GM21515 (cell line): ENCODE data around the gene GUSB.
"Not testable (repeated sequence)": the region's sequence is repeated elsewhere in the genome, so short reads cannot be mapped to it uniquely, and the experiment has no call there.

ENCODE experiments used
- ATAC-seq: cut with Tn5 transposase; IDR thresholded peaks from one replicate; pipeline ENCODE4 v1.9.1; 2021; ENCODE audit not compliant: unreplicated experiment

The GUSB gene

GRCh38 chr7:65981965-65982792 is at the start of gene GUSB:
Gene GUSB (minus strand): TSS chr7:65982213. CDS start chr7:65982183, 30 bp downstream.
- peak; percentile 84 for ATAC-seq

- ATAC-seq = not testable (repeated sequence)
These were observed 46.3 kb upstream of the GUSB start for GRCh38 chr7:66028342-66028741.

GRCh38 chr7:66016131-66016461 is 34.1 kb upstream of the GUSB start:
- ATAC-seq = no peak

GRCh38 chr7:66015440-66016130 is 33.6 kb upstream of the GUSB start:
- no peak for ATAC-seq

- no peak for ATAC-seq
These were observed 31.9 kb upstream of the GUSB start for GRCh38 chr7:66013938-66014337.

GRCh38 chr7:66007232-66007631 is 25.2 kb upstream of the GUSB start:
- no peak for ATAC-seq

GRCh38 chr7:66005115-66005671 is 23.2 kb upstream of the GUSB start:
- ATAC-seq = not testable (repeated sequence)

- ATAC-seq = not testable (repeated sequence)
These were observed 18.9 kb upstream of the GUSB start for GRCh38 chr7:66000823-66001417.

GRCh38 chr7:65994984-65995383 is 13.0 kb upstream of the GUSB start:
- ATAC-seq = not testable (repeated sequence)

GRCh38 chr7:65992526-65992925 is 10.5 kb upstream of the GUSB start:
- no peak for ATAC-seq

GRCh38 chr7:65991829-65992228 is 9.8 kb upstream of the GUSB start:
- not testable (repeated sequence) for ATAC-seq

- ATAC-seq = no peak
These were observed 7.7 kb upstream of the GUSB start for GRCh38 chr7:65989694-65990080.

- ATAC-seq = not testable (repeated sequence)
These were observed 6.5 kb upstream of the GUSB start for GRCh38 chr7:65988503-65988902.

GRCh38 chr7:65988084-65988483 is 6.1 kb upstream of the GUSB start:
- ATAC-seq = no peak

- no peak for ATAC-seq
These were observed 2.1 kb upstream of the GUSB start for GRCh38 chr7:65983965-65984658.

- ATAC-seq = peak; percentile 64
These were observed 1.3 kb downstream of the GUSB start for GRCh38 chr7:65980478-65981250.

GRCh38 chr7:65979583-65980477 is 2.2 kb downstream of the GUSB start:
- ATAC-seq = no peak

GRCh38 chr7:65978891-65979582 is 3.0 kb downstream of the GUSB start:
- no peak for ATAC-seq
